AG04449 (cell line): ENCODE results near the gene SSR3.

Source experiments
- CTCF ChIA-PET: fragments of 350-600 bp; formaldehyde crosslinking; extraction: SDS; loops from one replicate; lab custom pipeline; 2021; ENCODE audit warnings: antibody characterized with exemption; lab: Yijun Ruan, JAX
- POLR2A ChIA-PET: fragments of 400-600, 350-600 bp; formaldehyde crosslinking; extraction: SDS; loops from one replicate; lab custom pipeline; 2020; ENCODE audit warnings: antibody characterized with exemption, inconsistent platforms; lab: Yijun Ruan, JAX
- DNase-seq: peaks from one replicate; pipeline ENCODE4 v3.0.0-alpha.2; 2010; ENCODE audit warnings: low read depth, low spot score
- H3K4me3 ChIP-seq: 2 replicates; pipeline ENCODE4 v1.5.1; 2011; ENCODE audit warnings: low read depth, mild to moderate bottlenecking, control low read depth, low read length
- TF ChIP-seq, protein P1 (sequence below): IDR thresholded peaks from one replicate; pipeline ENCODE4 v1.5.1; 2011; ENCODE audit warnings: mild to moderate bottlenecking, moderate library complexity, low read length, control low read depth, inconsistent platforms; ENCODE audit not compliant: insufficient read depth; ENCODE audit errors: missing control alignments

SSR3 gene

GRCh38 chr3:156518726-156519125 is 36.2 kb downstream of the SSR3 start:
- ChIA-PET POLR2A (interaction anchor here (0.5 kb wide), 1 partner anchor 18 kb away, joined by 3 read pairs; no protein-coding TSS in a partner anchor), CTCF (interaction anchor here (1.1 to 20.1 kb wide), 5 partner anchors 8 to 365 kb away, joined by 3 to 471 read pairs (median 25); no protein-coding TSS in a partner anchor)
- DNase-seq = no peak
- no peak overlapping the region for H3K4me3 ChIP-seq
- TF ChIP-seq, protein P1, sequence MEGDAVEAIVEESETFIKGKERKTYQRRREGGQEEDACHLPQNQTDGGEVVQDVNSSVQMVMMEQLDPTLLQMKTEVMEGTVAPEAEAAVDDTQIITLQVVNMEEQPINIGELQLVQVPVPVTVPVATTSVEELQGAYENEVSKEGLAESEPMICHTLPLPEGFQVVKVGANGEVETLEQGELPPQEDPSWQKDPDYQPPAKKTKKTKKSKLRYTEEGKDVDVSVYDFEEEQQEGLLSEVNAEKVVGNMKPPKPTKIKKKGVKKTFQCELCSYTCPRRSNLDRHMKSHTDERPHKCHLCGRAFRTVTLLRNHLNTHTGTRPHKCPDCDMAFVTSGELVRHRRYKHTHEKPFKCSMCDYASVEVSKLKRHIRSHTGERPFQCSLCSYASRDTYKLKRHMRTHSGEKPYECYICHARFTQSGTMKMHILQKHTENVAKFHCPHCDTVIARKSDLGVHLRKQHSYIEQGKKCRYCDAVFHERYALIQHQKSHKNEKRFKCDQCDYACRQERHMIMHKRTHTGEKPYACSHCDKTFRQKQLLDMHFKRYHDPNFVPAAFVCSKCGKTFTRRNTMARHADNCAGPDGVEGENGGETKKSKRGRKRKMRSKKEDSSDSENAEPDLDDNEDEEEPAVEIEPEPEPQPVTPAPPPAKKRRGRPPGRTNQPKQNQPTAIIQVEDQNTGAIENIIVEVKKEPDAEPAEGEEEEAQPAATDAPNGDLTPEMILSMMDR = no peak

DNA sequence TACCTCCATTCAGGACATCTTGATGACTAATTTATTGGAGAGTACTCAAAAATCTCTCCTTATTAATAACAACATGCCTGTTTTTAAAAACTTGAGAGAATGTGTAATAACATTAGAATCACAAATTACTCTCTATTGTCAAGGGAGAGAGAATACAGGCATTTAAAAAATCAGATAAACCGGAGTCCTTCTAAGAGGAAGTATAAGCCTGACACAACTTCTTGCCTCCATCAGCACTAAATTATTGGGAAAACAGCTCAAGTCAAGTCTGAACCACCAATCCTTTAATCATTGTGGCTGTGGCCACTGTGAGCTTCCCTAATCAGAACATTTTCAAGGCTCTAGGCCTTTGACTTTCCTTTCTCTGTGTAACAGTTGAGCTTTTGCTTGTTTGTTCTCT is 38.0 kb downstream of the SSR3 start:
- no peak for DNase-seq
- CTCF ChIA-PET = interaction anchor here (0.8 to 20.1 kb wide), 9 partner anchors 8 to 620 kb away, joined by 3 to 471 read pairs (median 6); no protein-coding TSS in a partner anchor
- TF ChIP-seq, protein P1 = no peak
- POLR2A ChIA-PET = no interaction called here
- H3K4me3 ChIP-seq = no peak overlapping the region

DNA sequence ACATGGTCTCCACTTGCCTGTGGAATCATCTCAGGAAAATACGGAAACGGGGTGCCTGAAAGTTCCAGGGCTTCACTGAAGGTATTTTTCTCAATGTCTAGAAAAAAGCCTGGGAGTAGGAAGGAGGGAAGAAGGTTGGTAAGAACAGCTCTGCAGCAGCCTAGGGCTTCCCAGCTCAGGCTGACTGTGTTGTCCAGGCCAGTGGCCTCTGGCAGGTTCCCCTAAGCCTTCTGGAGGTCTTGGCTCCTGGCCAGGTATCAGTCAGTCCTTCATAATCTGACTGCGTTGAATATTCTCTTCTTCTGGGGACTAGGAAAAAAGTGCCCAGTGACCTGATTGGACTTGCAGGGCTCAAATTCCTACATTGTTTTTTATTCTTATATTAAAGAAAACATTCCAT is 38.6 kb downstream of the SSR3 start:
- ChIA-PET CTCF (interaction anchor here (0.8 to 20.1 kb wide), 8 partner anchors 9 to 621 kb away, joined by 3 to 471 read pairs (median 6); no protein-coding TSS in a partner anchor), POLR2A (no interaction called here)
- DNase-seq = no peak
- TF ChIP-seq, protein P1 = no peak
- H3K4me3 ChIP-seq = no peak overlapping the region

GRCh38 chr3:156513619-156514018 is 41.3 kb downstream of the SSR3 start:
- CTCF ChIA-PET = interaction anchor here (0.7 to 20.1 kb wide), 6 partner anchors 38 to 360 kb away, joined by 3 to 471 read pairs (median 56); no protein-coding TSS in a partner anchor
- DNase-seq = no peak
- POLR2A ChIA-PET = interaction anchor here (0.7 kb wide), 1 partner anchor 29 kb away, joined by 3 read pairs; no protein-coding TSS in a partner anchor

DNA sequence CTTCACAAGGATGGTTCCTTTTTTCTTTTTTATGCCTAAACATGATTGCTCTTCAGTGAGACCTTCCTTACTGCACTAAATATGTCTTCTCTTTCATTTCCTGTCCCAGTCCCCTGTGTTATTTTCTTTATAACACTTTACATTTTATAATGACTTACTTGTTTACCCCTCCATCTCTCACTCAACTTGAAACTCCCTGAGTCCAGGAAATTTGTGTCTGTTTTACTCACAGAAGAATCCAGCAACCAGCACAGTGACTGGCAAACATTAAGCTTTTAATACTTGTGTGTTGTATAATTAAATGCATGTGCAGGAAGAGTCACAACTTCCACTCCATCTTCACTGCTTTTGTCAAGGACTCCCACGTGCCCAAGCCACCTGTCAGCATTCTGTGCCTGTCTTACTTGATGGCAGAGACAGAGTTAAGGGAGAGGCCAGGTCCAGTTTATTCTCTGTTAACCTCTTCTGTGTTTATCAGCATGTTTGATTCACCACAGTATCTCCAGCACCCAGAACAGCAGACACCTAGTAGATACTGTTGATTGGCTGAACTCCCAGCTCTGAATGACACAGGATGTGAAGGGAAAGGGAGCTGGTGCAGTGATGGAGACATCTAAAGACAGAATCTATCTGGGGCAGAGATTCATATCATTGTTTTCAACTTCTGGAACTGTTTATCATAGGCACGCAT is 42.8 kb downstream of the SSR3 start:
- POLR2A ChIA-PET = no interaction called here
- TF ChIP-seq, protein P1 = no peak
- no peak for DNase-seq
- H3K4me3 ChIP-seq = no peak overlapping the region
- CTCF ChIA-PET = interaction anchor here (0.9 to 20.1 kb wide), 12 partner anchors 7 to 359 kb away, joined by 3 to 471 read pairs (median 5); no protein-coding TSS in a partner anchor

More at GRCh38 chr3:156513619-156514018, 41.3 kb downstream of the SSR3 start:
- TF ChIP-seq, protein P1 = no peak
- H3K4me3 ChIP-seq = no peak overlapping the region
